ENCODE results near the gene MYO1E.
A peak's percentile ranks its signal among the peaks of the same experiment; 100 is the strongest.

MYO1E gene

GRCh38 chr15:59350421-59350732 lies 22.3 kb downstream of the MYO1E start:
- CTCF ChIA-PET = interaction anchor here (1.4 to 1.5 kb wide), 2 partner anchors 10 to 24 kb away, joined by 3 to 4 read pairs; no protein-coding TSS in a partner anchor
- POLR2A ChIA-PET = no interaction called here
- no peak for TF ChIP-seq CTCF (IDR thresholded peaks at IDR 0.05; ENCODE audit: control extremely low read depth, extremely low read depth, low read depth, missing control alignments)
- DNase-seq (ENCODE audit: extremely low spot score) = no peak

- POLR2A ChIA-PET = no interaction called here
- TF ChIP-seq CTCF (IDR thresholded peaks at IDR 0.05; ENCODE audit: control extremely low read depth, extremely low read depth, low read depth, missing control alignments) = no peak
- DNase-seq (ENCODE audit: extremely low spot score) = peak; percentile 40
- CTCF ChIA-PET = interaction anchor here (0.8 to 1.5 kb wide), 3 partner anchors 11 to 103 kb away, joined by 3 to 4 read pairs (median 3); no protein-coding TSS in a partner anchor
These were observed 22.8 kb downstream of the MYO1E start for GRCh38 chr15:59349680-59350420.

- ChIA-PET CTCF (interaction anchor here (1.4 to 1.8 kb wide), 2 partner anchors 12 to 368 kb away, joined by 4 to 7 read pairs; no protein-coding TSS in a partner anchor), POLR2A (no interaction called here)
- no peak for DNase-seq (ENCODE audit: extremely low spot score)
- TF ChIP-seq CTCF (IDR thresholded peaks at IDR 0.05; ENCODE audit: control extremely low read depth, extremely low read depth, low read depth, missing control alignments) = no peak
These were observed 24.8 kb downstream of the MYO1E start for GRCh38 chr15:59347915-59348314.

GRCh38 chr15:59346951-59347350 lies 25.7 kb downstream of the MYO1E start:
- CTCF ChIA-PET = interaction anchor here (1.0 to 1.5 kb wide), 2 partner anchors 9 to 13 kb away, joined by 3 to 4 read pairs; no protein-coding TSS in a partner anchor
- POLR2A ChIA-PET = no interaction called here
- TF ChIP-seq CTCF (IDR thresholded peaks at IDR 0.05; ENCODE audit: control extremely low read depth, extremely low read depth, low read depth, missing control alignments) = no peak
- no peak for DNase-seq (ENCODE audit: extremely low spot score)

GRCh38 chr15:59345326-59345725 lies 27.3 kb downstream of the MYO1E start:
- POLR2A ChIA-PET = no interaction called here
- no peak for DNase-seq (ENCODE audit: extremely low spot score)
- CTCF ChIA-PET = interaction anchor here (0.9 to 2.5 kb wide), 5 partner anchors 9 to 30 kb away, joined by 3 to 9 read pairs (median 3); no protein-coding TSS in a partner anchor
- no peak for TF ChIP-seq CTCF (IDR thresholded peaks at IDR 0.05; ENCODE audit: control extremely low read depth, extremely low read depth, low read depth, missing control alignments)

- POLR2A ChIA-PET = no interaction called here
- CTCF ChIA-PET = interaction anchor here (1.3 to 2.5 kb wide), 2 partner anchors 10 to 25 kb away, joined by 3 to 9 read pairs; no protein-coding TSS in a partner anchor
- no peak for TF ChIP-seq CTCF (IDR thresholded peaks at IDR 0.05; ENCODE audit: control extremely low read depth, extremely low read depth, low read depth, missing control alignments)
- no peak for DNase-seq (ENCODE audit: extremely low spot score)
These were observed 28.4 kb downstream of the MYO1E start for GRCh38 chr15:59344311-59344710.
